Right lobe of liver (tissue), 6 donors: ENCODE measurements around the gene CLDND2. TPM values are rescaled to one million over a fixed set of nuclear protein-coding genes. Genes with fewer than 3 reads are reported as not detected.

Experiments used
- ATAC-seq, 4 donors: fragments of 200-7000 bp; cut with Tn5 transposase; one replicate each; pipeline ENCODE4 v1.9.1; 2020; ENCODE audit warnings: mild to moderate bottlenecking in 4 of 4, moderate library complexity in 4 of 4
- DNase-seq, 3 donors: peaks; one replicate each; pipeline ENCODE4 v3.0.0-alpha.2; 2020
- H3K27ac ChIP-seq, 3 donors: fragments of 200-600 bp; one replicate each; pipeline ENCODE4 v1.8.0; 2022
- H3K27me3 ChIP-seq, 2 donors: fragments of 200-600 bp; one replicate each; pipeline ENCODE4 v1.8.0; 2022
- H3K36me3 ChIP-seq, 4 donors: fragments of 200-600 bp; sonication (generic) in 1 of 4; one replicate each; pipeline versions ENCODE4 v1.5.1 to v1.8.0; 2017 to 2022; ENCODE audit warnings: control low read depth in 1 of 4
- H3K4me1 ChIP-seq, 4 donors: fragments of 200-600 bp; sonication (generic) in 1 of 4; one replicate each; pipeline versions ENCODE4 v1.5.1 to v1.8.0; 2017 to 2022; ENCODE audit warnings: control low read depth in 1 of 4
- H3K4me3 ChIP-seq, 3 donors: fragments of 200-600 bp; one replicate each; pipeline ENCODE4 v1.8.0; 2022
- H3K9me3 ChIP-seq, 4 donors: fragments of 200-600 bp; sonication (generic) in 1 of 4; one replicate each; pipeline versions ENCODE4 v1.5.1 to v1.8.0; 2017 to 2022; ENCODE audit warnings: control low read depth in 1 of 4
- CTCF ChIP-seq, 4 donors: fragments of 200-600 bp in 3 of 4; fragments of 450-650 bp in 1 of 4; IDR thresholded peaks; one replicate each; pipeline versions ENCODE4 v1.5.1 to v1.8.0; 2016 to 2022; ENCODE audit warnings: antibody characterized with exemption in 4 of 4, mild to moderate bottlenecking in 2 of 4
- POLR2A ChIP-seq: fragments of 450-650 bp; IDR thresholded peaks from one replicate; pipeline ENCODE4 v1.6.1; 2017; ENCODE audit warnings: antibody characterized with exemption, mild to moderate bottlenecking
- WGBS: methylation state at CpG from one replicate; pipeline ENCODE4 v1.1.6; 2018; ENCODE audit warnings: low coverage, low lambda C conversion rate; ENCODE audit not compliant: insufficient coverage; ENCODE audit errors: missing lambda C conversion rate; 5-methylcytosine and 5-hydroxymethylcytosine counted together
- intact Hi-C, 2 donors: fragments of 100-400 bp; cut with DNase I; formaldehyde crosslinking; loops; one replicate each; pipeline versions ENCODE4 v1.11.2 to v1.14.1; 2022
- total RNA-seq, 6 experiments: library from RNA; depleted of rRNA in 2 of 6; stranded (reverse); fragments of >200 nt in 2 of 6; fragmentation: NEBNext Ultra II Directional in 3 of 6; extraction: Animal tissue kit (Norgen Biotek cat#: 25700) in 3 of 6; gene quantifications; one replicate each; pipeline versions ENCODE4 v1.1.0 to v1.2.4, GENCODE V29; 2016 to 2023
- donor health status: DM: no; HTN: yes; CAD: no.
- donor health status: DM: no; HTN: no; CAD: no.
- donor health status: DM: no; HTN: no; CAD: no.
- donor health status: DM: no; HTN: yes; CAD: no.
- donor health status: DM: no; HTN: yes; CAD: no.

Gene CLDND2
- total RNA-seq, 6 experiments from 2014 or later, result 1.00 to 1.2 TPM; not detected in 4

DNA sequence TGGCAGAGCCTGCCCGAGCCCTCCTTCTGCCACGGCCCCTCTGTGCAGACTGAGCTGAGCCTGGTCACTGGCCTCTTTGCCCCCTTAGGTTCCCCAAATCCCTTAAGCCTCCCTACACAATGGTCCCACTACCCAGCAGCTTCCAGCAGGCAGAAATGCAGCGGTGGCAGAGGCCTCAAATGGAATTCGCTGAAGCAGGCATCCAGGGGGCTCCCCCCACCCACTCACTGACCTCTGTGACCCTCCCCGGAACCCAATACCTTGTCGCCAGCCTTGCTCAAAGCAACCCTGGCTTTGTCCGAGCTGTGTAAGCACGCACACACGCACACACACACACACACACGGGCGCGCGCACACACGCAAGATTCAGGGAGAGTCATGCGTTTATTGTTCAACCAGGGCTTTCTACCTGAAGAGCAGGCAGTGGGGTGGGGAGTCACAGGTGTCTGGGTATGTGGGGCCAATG lies 19.2 kb upstream of the CLDND2 start, which contains the start of gene LIM2:
TSS of gene LIM2 (minus strand) at position 51 of the 466 bp plus-strand sequence. CDS start 531 bp downstream, outside the sequence.
- Histone ChIP-seq H3K36me3 (no peaks in the 10 kb centered on the region), H3K27me3 (no peaks in the 10 kb centered on the region), H3K27ac (no peak within 1 kb of the TSS), H3K4me3 (no peak within 1 kb of the TSS), H3K9me3 (no peaks in the 10 kb centered on the region), H3K4me1 (no peaks in the 10 kb centered on the region)
- DNase-seq (no peak), ATAC-seq (no peak)
- no peak for TF ChIP-seq CTCF (IDR thresholded peaks at IDR 0.05)
- no peak for TF ChIP-seq POLR2A
- 85% methylated on average over 13 of the region's 15 CpGs for whole genome bisulfite sequencing
- intact Hi-C loops, result no loop called here

DNA sequence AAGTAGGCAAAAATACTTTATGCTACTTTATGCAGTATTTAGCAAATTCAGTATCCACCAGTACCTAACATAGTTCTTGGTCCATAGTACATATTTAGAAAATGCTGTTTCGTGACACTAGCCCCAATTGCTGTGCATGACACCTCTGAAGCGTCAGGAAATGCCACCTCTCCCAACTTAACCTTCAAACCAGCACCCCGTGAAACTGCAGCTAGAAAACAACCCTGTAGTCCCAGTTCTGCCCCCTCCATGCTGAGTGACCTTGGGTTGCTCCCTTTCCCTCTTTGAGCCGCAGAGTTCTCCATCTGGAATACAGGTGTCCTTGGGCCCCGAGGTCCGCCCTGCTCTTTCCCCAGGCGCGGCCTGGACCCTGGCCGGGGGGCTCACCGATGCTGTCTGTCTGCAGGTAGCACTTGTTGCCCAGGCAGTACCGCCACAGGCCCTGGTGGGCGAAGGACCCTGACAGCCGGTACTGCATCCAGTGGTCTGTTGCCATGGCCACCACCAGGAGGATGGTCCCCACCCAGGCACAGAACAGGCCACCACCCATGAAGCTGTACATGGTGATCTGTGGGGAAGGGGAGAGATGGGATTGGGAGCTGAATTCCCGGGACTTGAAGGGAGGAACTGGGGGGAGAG lies 18.2 kb upstream of the CLDND2 start:
- Histone ChIP-seq H3K9me3 (no peaks in the 10 kb centered on the region), H3K27ac (no peak overlapping the region), H3K27me3 (no peaks in the 10 kb centered on the region), H3K36me3 (no peaks in the 10 kb centered on the region), H3K4me3 (no peak overlapping the region), H3K4me1 (no peaks in the 10 kb centered on the region)
- WGBS, result 68% methylated on average over 5 of the region's 14 CpGs
- peak in 1 of 4 donors; percentile 8 for ATAC-seq
- intact Hi-C loops, result no loop called here
- DNase-seq, result no peak
- TF ChIP-seq POLR2A (no peak), CTCF (IDR thresholded peaks at IDR 0.05) (no peak)

- TF ChIP-seq POLR2A, result no peak
- TF ChIP-seq CTCF (IDR thresholded peaks at IDR 0.05), result no peak
- WGBS, result 94% methylated on average over 4 of the region's 4 CpGs
- H3K27me3 ChIP-seq, result no peaks in the 10 kb centered on the region
- no peaks in the 10 kb centered on the region for H3K9me3 ChIP-seq
- intact Hi-C loops, result no loop called here
- H3K4me3 ChIP-seq, result no peak overlapping the region
- no peak for ATAC-seq
- no peaks in the 10 kb centered on the region for H3K4me1 ChIP-seq
- H3K27ac ChIP-seq, result no peak overlapping the region
- H3K36me3 ChIP-seq, result no peaks in the 10 kb centered on the region
- DNase-seq, result no peak
Measured at GRCh38 chr19:51382004-51382403, 13.2 kb upstream of the CLDND2 start.

DNA sequence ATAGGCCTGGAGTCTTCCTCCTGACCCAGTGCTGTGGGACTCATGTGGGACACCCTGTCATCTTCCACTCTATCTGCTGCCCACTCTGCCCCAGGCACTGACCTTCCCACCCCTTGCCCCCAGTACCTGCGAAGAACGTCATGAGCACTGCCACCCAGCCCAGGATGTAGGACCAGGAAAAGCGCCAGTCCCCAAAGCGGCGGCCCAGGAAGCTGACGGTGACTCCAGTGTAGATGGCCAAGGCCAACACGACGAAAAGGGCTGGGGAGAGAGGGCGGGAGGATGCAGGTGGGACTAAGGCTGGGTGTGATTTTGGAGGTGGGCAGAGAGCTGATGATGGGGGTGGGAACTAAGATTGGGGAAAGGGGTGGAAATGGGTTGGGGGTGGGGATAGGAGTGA lies 11.6 kb upstream of the CLDND2 start:
- TF ChIP-seq CTCF (IDR thresholded peaks at IDR 0.05) (no peak), POLR2A (no peak)
- H3K27me3 ChIP-seq, result no peaks in the 10 kb centered on the region
- no peak for DNase-seq
- H3K4me1 ChIP-seq, result no peaks in the 10 kb centered on the region
- intact Hi-C loops, result no loop called here
- no peaks in the 10 kb centered on the region for H3K9me3 ChIP-seq
- ATAC-seq, result peak in 1 of 4 donors; percentile 10
- no peaks in the 10 kb centered on the region for H3K36me3 ChIP-seq
- no peak overlapping the region for H3K27ac ChIP-seq
- 86% methylated on average over 7 of the region's 9 CpGs for WGBS
- H3K4me3 ChIP-seq, result no peak overlapping the region
